OCI-LY7 (cell line): ENCODE results near the gene SEMA3C. TPM values are rescaled to one million over a fixed set of nuclear protein-coding genes. Genes with fewer than 3 reads are reported as not detected.

Experiments
- BruUV-seq: library from RNA; stranded (reverse); fragments of 400-500 nt; replicated peaks from 2 replicates; lab custom pipeline; 2021; lab: Mats Ljungman, UMichigan
- CTCF ChIA-PET: fragments of 300-600 bp; sonication (Branson Sonifier 250); formaldehyde crosslinking; loops from one replicate; lab custom pipeline; 2022; ENCODE audit warnings: antibody characterized with exemption; ENCODE audit not compliant: unreplicated experiment; lab: Charles Lee
- POLR2A ChIA-PET: fragments of 300-600 bp; sonication (Branson Sonifier 250); formaldehyde crosslinking; loops from one replicate; lab custom pipeline; 2022; ENCODE audit warnings: antibody characterized with exemption; lab: Charles Lee
- DNase-seq: peaks from one replicate; pipeline ENCODE4 v3.0.0-alpha.2; 2015; ENCODE audit warnings: low spot score
- H2AFZ ChIP-seq: fragments of 200-600 bp; sonication (generic), shearing (Covaris generic); 2 replicates; pipeline ENCODE4 v1.6.1; 2014; ENCODE audit warnings: mild to moderate bottlenecking, antibody characterized with exemption, low read length, moderate library complexity
- H3K27ac ChIP-seq: fragments of 200-600 bp; sonication (generic); 2 replicates; pipeline ENCODE4 v1.5.1; 2014; ENCODE audit warnings: mixed run types, low read depth, mild to moderate bottlenecking, moderate library complexity, low read length, inconsistent platforms; ENCODE audit not compliant: poor library complexity, severe bottlenecking
- H3K36me3 ChIP-seq: fragments of 200-600 bp; sonication (generic); 2 replicates; pipeline ENCODE4 v1.6.1; 2014; ENCODE audit warnings: mild to moderate bottlenecking, antibody characterized with exemption, low read length, moderate library complexity, mixed read lengths; ENCODE audit not compliant: insufficient read depth
- H3K4me1 ChIP-seq: fragments of 200-600 bp; sonication (generic); 2 replicates; pipeline ENCODE4 v1.5.1; 2014; ENCODE audit warnings: mild to moderate bottlenecking, low read length; ENCODE audit not compliant: insufficient read depth, poor library complexity, severe bottlenecking
- H3K4me2 ChIP-seq: fragments of 200-600 bp; sonication (generic); 2 replicates; pipeline ENCODE4 v1.6.1; 2014; ENCODE audit warnings: mild to moderate bottlenecking, low read length
- H3K4me3 ChIP-seq: fragments of 200-600 bp; sonication (generic); 2 replicates; pipeline ENCODE4 v1.5.1; 2014; ENCODE audit warnings: mild to moderate bottlenecking, low read depth, low read length; ENCODE audit not compliant: poor library complexity, severe bottlenecking
- H3K79me2 ChIP-seq: fragments of 200-600 bp; sonication (generic); 2 replicates; pipeline ENCODE4 v1.6.1; 2016; ENCODE audit warnings: low read depth, mild to moderate bottlenecking, low read length, moderate library complexity, mixed read lengths; ENCODE audit not compliant: insufficient read depth
- H3K9me2 ChIP-seq: fragments of 200-600 bp; sonication (generic); 2 replicates; pipeline ENCODE4 v1.6.1; 2016; ENCODE audit warnings: mild to moderate bottlenecking, low read length, mixed read lengths; ENCODE audit not compliant: insufficient read depth
- H3K9me3 ChIP-seq: fragments of 200-600 bp; sonication (generic); 2 replicates; pipeline ENCODE4 v1.6.1; 2014; ENCODE audit warnings: mild to moderate bottlenecking, mixed run types, low read length, mixed read lengths
- H4K20me1 ChIP-seq: fragments of 200-600 bp; sonication (generic); 2 replicates; pipeline ENCODE4 v1.6.1; 2014; ENCODE audit warnings: mild to moderate bottlenecking, antibody characterized with exemption, low read length, moderate library complexity, mixed read lengths; ENCODE audit not compliant: insufficient read depth
- CTCF ChIP-seq: fragments of 200-600 bp; sonication (generic); conservative IDR thresholded peaks from 2 replicates; pipeline ENCODE4 v1.5.1; 2014; ENCODE audit warnings: mild to moderate bottlenecking, antibody characterized with exemption, low read length, moderate library complexity, mixed read lengths
- EZH2phosphoT487 ChIP-seq: fragments of 200-600 bp; sonication (generic); IDR thresholded peaks from 2 replicates; pipeline ENCODE4 v1.6.1; 2018; ENCODE audit warnings: low read depth, borderline replicate concordance, mild to moderate bottlenecking, mixed run types, antibody characterized with exemption, low read length, moderate library complexity, mixed read lengths
- intact Hi-C: fragments of 100-400 bp; cut with micrococcal nuclease; formaldehyde crosslinking; loops from one replicate; pipeline ENCODE4 v1.10.0; 2022; ENCODE audit not compliant: unreplicated experiment
- total RNA-seq, 2 experiments: library from RNA; depleted of rRNA in 1 of 2; stranded (reverse); fragments of >200 nt in 1 of 2; shearing (Covaris generic) in 1 of 2; gene quantifications; 2 replicates each; pipeline ENCODE4 v1.2.3, GENCODE V29; 2014 to 2022

Gene SEMA3C
- total RNA-seq, 2 experiments from 2014 or later = not detected

GRCh38 chr7:80763289-80763688 is 155.6 kb downstream of the SEMA3C start:
- H2AFZ ChIP-seq = no peak overlapping the region
- POLR2A ChIA-PET = no interaction called here
- H3K27ac ChIP-seq = no peak overlapping the region
- no peaks in the 10 kb centered on the region for H3K4me1 ChIP-seq
- no peaks in the 10 kb centered on the region for H3K9me2 ChIP-seq
- no peak for TF ChIP-seq EZH2phosphoT487
- intact Hi-C loops = no loop called here
- no TSS peak for BruUV-seq
- no peak overlapping the region for H3K4me3 ChIP-seq
- H4K20me1 ChIP-seq = no peaks in the 10 kb centered on the region
- H3K9me3 ChIP-seq = no peaks in the 10 kb centered on the region
- DNase-seq = no peak
- H3K4me2 ChIP-seq = no peak overlapping the region
- no peaks in the 10 kb centered on the region for H3K79me2 ChIP-seq
- CTCF ChIA-PET = no interaction called here
- H3K36me3 ChIP-seq = no peaks in the 10 kb centered on the region

- intact Hi-C loops = no loop called here
- no peaks in the 10 kb centered on the region for H3K9me3 ChIP-seq
- H3K4me1 ChIP-seq = no peaks in the 10 kb centered on the region
- H3K4me2 ChIP-seq = no peak overlapping the region
- H4K20me1 ChIP-seq = no peaks in the 10 kb centered on the region
- DNase-seq = no peak
- TF ChIP-seq CTCF (no peak), EZH2phosphoT487 (no peak)
- H3K9me2 ChIP-seq = no peaks in the 10 kb centered on the region
- no peaks in the 10 kb centered on the region for H3K79me2 ChIP-seq
- ChIA-PET POLR2A (interaction anchor here (0.5 to 0.9 kb wide), 2 partner anchors 14 to 23 kb away, joined by 3 to 4 read pairs; no protein-coding TSS in a partner anchor), CTCF (no interaction called here)
- H3K27ac ChIP-seq = no peak overlapping the region
- H3K36me3 ChIP-seq = no peaks in the 10 kb centered on the region
- no TSS peak for BruUV-seq
- H3K4me3 ChIP-seq = no peak overlapping the region
- no peak overlapping the region for H2AFZ ChIP-seq
Observed at GRCh38 chr7:80760292-80760691, 158.6 kb downstream of the SEMA3C start.

- intact Hi-C loops = no loop called here
- Histone ChIP-seq H3K4me1 (no peaks in the 10 kb centered on the region), H3K9me3 (no peaks in the 10 kb centered on the region), H3K4me3 (no peak overlapping the region), H2AFZ (no peak overlapping the region), H3K36me3 (no peaks in the 10 kb centered on the region), H3K27ac (no peak overlapping the region), H4K20me1 (no peaks in the 10 kb centered on the region), H3K4me2 (no peak overlapping the region), H3K9me2 (no peaks in the 10 kb centered on the region), H3K79me2 (no peaks in the 10 kb centered on the region)
- POLR2A ChIA-PET = interaction anchor here (0.5 to 0.7 kb wide), 2 partner anchors 620 to 713 kb away, joined by 3 to 4 read pairs; no protein-coding TSS in a partner anchor
- no TSS peak for BruUV-seq
- DNase-seq = no peak
- TF ChIP-seq CTCF (no peak), EZH2phosphoT487 (no peak)
- CTCF ChIA-PET = no interaction called here
Observed at GRCh38 chr7:80752954-80753690, 165.7 kb downstream of the SEMA3C start.
